Breast epithelium (tissue), 3 donors: ENCODE results near the gene KPNA3.
"Not testable (repeated sequence)": the region's sequence is repeated elsewhere in the genome, so short reads cannot be mapped to it uniquely, and the experiment has no call there.

Experiments used
- CTCF ChIP-seq, 3 donors: fragments of 450-650 bp; IDR thresholded peaks; one replicate each; pipeline ENCODE4 v1.5.1; 2016 to 2017; ENCODE audit warnings: antibody characterized with exemption in 3 of 3, mild to moderate bottlenecking in 3 of 3, moderate library complexity in 3 of 3
- POLR2A ChIP-seq: fragments of 450-650 bp; IDR thresholded peaks from one replicate; pipeline ENCODE4 v1.6.1; 2016; ENCODE audit warnings: antibody characterized with exemption, mild to moderate bottlenecking, moderate library complexity
- POLR2AphosphoS5 ChIP-seq, 3 donors: sonication (generic); formaldehyde crosslinking; IDR thresholded peaks; one replicate each; pipeline ENCODE4 v1.6.1; 2017; ENCODE audit warnings: antibody characterized with exemption in 3 of 3

GRCh38 chr13:49704264-49704663, 88.2 kb downstream of the KPNA3 start:
- not testable (repeated sequence) for TF ChIP-seq CTCF (IDR thresholded peaks at IDR 0.05); POLR2A; POLR2AphosphoS5 (IDR thresholded peaks at IDR 0.05)
